ENCODE data around the gene COA6.

DNA sequence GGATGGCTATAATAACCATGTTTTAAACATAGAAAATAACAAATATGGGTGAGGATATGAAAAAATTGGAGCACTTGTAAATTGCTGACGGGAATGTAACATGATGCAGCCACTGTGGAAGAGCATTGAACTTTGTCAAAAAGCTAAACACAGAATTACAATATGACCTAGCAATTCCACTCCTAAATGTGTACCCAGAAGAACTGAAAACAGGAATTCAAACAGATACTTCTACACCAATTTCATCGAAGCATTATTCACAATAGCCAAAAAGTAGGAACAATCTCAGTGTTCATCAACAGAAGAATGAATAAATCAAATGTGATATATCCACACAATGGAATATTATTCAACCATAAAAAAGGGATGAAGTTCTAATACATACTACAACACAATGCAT, 32.7 kb upstream of the COA6 start:
- TF ChIP-seq, protein P1, sequence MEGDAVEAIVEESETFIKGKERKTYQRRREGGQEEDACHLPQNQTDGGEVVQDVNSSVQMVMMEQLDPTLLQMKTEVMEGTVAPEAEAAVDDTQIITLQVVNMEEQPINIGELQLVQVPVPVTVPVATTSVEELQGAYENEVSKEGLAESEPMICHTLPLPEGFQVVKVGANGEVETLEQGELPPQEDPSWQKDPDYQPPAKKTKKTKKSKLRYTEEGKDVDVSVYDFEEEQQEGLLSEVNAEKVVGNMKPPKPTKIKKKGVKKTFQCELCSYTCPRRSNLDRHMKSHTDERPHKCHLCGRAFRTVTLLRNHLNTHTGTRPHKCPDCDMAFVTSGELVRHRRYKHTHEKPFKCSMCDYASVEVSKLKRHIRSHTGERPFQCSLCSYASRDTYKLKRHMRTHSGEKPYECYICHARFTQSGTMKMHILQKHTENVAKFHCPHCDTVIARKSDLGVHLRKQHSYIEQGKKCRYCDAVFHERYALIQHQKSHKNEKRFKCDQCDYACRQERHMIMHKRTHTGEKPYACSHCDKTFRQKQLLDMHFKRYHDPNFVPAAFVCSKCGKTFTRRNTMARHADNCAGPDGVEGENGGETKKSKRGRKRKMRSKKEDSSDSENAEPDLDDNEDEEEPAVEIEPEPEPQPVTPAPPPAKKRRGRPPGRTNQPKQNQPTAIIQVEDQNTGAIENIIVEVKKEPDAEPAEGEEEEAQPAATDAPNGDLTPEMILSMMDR (IDR thresholded peaks at IDR 0.05 in 2 of 3, conservative IDR thresholded peaks at IDR 0.05 in 1 of 3; ENCODE audit: borderline replicate concordance in 1 of 3, insufficient read depth in 1 of 3, low read depth in 2 of 3, low read length in 2 of 3) = no peak
- TF ChIP-seq EZH2 (IDR thresholded peaks at IDR 0.05) = no peak
- TF ChIP-seq POLR2A (IDR thresholded peaks at IDR 0.05; ENCODE audit: borderline replicate concordance, extremely low read depth, insufficient read depth, insufficient read length) = no peak
- no peak for TF ChIP-seq ZFX (IDR thresholded peaks at IDR 0.05)
- TF ChIP-seq POLR2AphosphoS5 (IDR thresholded peaks at IDR 0.05; ENCODE audit: low read depth, low read length) = no peak
- TF ChIP-seq TCF7L2 (IDR thresholded peaks at IDR 0.05; ENCODE audit: borderline replicate concordance, extremely low read depth, insufficient read depth, insufficient read length) = no peak
- no peak for TF ChIP-seq SP1 (IDR thresholded peaks at IDR 0.05; ENCODE audit: low read depth)
- TF ChIP-seq EZH2phosphoT487 (IDR thresholded peaks at IDR 0.05; ENCODE audit: borderline replicate concordance) = no peak
- no peak for TF ChIP-seq JUND (IDR thresholded peaks at IDR 0.05)
- TF ChIP-seq CEBPB (IDR thresholded peaks at IDR 0.05; ENCODE audit: low read depth) = no peak
- TF ChIP-seq, protein P2, sequence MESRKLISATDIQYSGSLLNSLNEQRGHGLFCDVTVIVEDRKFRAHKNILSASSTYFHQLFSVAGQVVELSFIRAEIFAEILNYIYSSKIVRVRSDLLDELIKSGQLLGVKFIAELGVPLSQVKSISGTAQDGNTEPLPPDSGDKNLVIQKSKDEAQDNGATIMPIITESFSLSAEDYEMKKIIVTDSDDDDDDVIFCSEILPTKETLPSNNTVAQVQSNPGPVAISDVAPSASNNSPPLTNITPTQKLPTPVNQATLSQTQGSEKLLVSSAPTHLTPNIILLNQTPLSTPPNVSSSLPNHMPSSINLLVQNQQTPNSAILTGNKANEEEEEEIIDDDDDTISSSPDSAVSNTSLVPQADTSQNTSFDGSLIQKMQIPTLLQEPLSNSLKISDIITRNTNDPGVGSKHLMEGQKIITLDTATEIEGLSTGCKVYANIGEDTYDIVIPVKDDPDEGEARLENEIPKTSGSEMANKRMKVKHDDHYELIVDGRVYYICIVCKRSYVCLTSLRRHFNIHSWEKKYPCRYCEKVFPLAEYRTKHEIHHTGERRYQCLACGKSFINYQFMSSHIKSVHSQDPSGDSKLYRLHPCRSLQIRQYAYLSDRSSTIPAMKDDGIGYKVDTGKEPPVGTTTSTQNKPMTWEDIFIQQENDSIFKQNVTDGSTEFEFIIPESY (IDR thresholded peaks at IDR 0.05; ENCODE audit: extremely low read depth, insufficient replicate concordance, low read length) = no peak
- TF ChIP-seq YY1 (IDR thresholded peaks at IDR 0.05; ENCODE audit: extremely low read depth, insufficient replicate concordance, low read depth, low read length) = no peak
- TF ChIP-seq, protein P3, sequence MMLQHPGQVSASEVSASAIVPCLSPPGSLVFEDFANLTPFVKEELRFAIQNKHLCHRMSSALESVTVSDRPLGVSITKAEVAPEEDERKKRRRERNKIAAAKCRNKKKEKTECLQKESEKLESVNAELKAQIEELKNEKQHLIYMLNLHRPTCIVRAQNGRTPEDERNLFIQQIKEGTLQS (IDR thresholded peaks at IDR 0.05) = no peak
- TF ChIP-seq SIN3A (IDR thresholded peaks at IDR 0.05; ENCODE audit: low read depth) = no peak
